KMS-11 (cell line): ENCODE data around the gene WIZ.

Source experiments
- H2AFZ ChIP-seq: fragments of 200-600 bp; sonication (generic); 2 replicates; pipeline ENCODE4 v1.6.1; 2016; ENCODE audit warnings: antibody characterized with exemption, mixed run types, low read depth
- H3K27ac ChIP-seq: fragments of 200-600 bp; sonication (generic); 2 replicates; pipeline ENCODE4 v1.6.1; 2016; ENCODE audit warnings: mild to moderate bottlenecking, mixed run types
- H3K27me3 ChIP-seq: fragments of 200-600 bp; sonication (generic); 2 replicates; pipeline ENCODE4 v1.6.1; 2017; ENCODE audit warnings: mild to moderate bottlenecking, low read depth, mixed run types, moderate library complexity; ENCODE audit not compliant: insufficient read depth
- H3K36me3 ChIP-seq: fragments of 200-600 bp; sonication (generic); 2 replicates; pipeline ENCODE4 v1.6.1; 2017; ENCODE audit warnings: mild to moderate bottlenecking, mixed run types; ENCODE audit not compliant: insufficient read depth
- H3K4me1 ChIP-seq: fragments of 200-600 bp; sonication (generic); 2 replicates; pipeline ENCODE4 v1.6.1; 2016; ENCODE audit warnings: mild to moderate bottlenecking, low read depth, mixed run types; ENCODE audit not compliant: poor library complexity, severe bottlenecking
- H3K4me2 ChIP-seq: fragments of 200-600 bp; sonication (generic); 2 replicates; pipeline ENCODE4 v1.7.0; 2016; ENCODE audit warnings: mild to moderate bottlenecking, mixed run types
- H3K4me3 ChIP-seq: fragments of 200-600 bp; sonication (generic); IDR thresholded peaks from 2 replicates; pipeline ENCODE4 v1.6.1; 2017; ENCODE audit warnings: low read depth, low read length, mixed read lengths; ENCODE audit not compliant: insufficient read depth
- H3K79me2 ChIP-seq: fragments of 200-600 bp; sonication (generic); 2 replicates; pipeline ENCODE4 v1.6.1; 2016; ENCODE audit warnings: low read depth, mixed run types; ENCODE audit not compliant: insufficient read depth
- H3K9ac ChIP-seq: fragments of 200-600 bp; sonication (generic); 2 replicates; pipeline ENCODE4 v1.6.1; 2016; ENCODE audit warnings: mild to moderate bottlenecking, mixed run types
- H4K20me1 ChIP-seq: fragments of 200-600 bp; sonication (generic); 2 replicates; pipeline ENCODE4 v1.6.1; 2016; ENCODE audit warnings: mild to moderate bottlenecking, mixed run types; ENCODE audit not compliant: insufficient read depth
- TF ChIP-seq, protein P1 (sequence below): fragments of 200-600 bp; sonication (generic); conservative IDR thresholded peaks from 2 replicates; pipeline ENCODE4 v1.6.1; 2017; ENCODE audit warnings: low read depth, mild to moderate bottlenecking, antibody characterized with exemption, low read length, moderate library complexity, mixed read lengths

WIZ gene

GRCh38 chr19:15372470-15372869, 77.3 kb downstream of the WIZ start:
- H3K9ac ChIP-seq: no peak overlapping the region
- no peak overlapping the region for H3K27ac ChIP-seq
- H2AFZ ChIP-seq: no peak overlapping the region
- H4K20me1 ChIP-seq: no peaks in the 10 kb centered on the region
- no peak overlapping the region for H3K4me2 ChIP-seq
- peaks cover 55% of the 10 kb centered on the region for H3K79me2 ChIP-seq
- peaks cover 20% of the 10 kb centered on the region for H3K4me1 ChIP-seq
- H3K4me3 ChIP-seq: no peak overlapping the region
- H3K27me3 ChIP-seq: no peaks in the 10 kb centered on the region
- H3K36me3 ChIP-seq: no peaks in the 10 kb centered on the region; the same call in 1 of the 2 replicates
- TF ChIP-seq, protein P1, sequence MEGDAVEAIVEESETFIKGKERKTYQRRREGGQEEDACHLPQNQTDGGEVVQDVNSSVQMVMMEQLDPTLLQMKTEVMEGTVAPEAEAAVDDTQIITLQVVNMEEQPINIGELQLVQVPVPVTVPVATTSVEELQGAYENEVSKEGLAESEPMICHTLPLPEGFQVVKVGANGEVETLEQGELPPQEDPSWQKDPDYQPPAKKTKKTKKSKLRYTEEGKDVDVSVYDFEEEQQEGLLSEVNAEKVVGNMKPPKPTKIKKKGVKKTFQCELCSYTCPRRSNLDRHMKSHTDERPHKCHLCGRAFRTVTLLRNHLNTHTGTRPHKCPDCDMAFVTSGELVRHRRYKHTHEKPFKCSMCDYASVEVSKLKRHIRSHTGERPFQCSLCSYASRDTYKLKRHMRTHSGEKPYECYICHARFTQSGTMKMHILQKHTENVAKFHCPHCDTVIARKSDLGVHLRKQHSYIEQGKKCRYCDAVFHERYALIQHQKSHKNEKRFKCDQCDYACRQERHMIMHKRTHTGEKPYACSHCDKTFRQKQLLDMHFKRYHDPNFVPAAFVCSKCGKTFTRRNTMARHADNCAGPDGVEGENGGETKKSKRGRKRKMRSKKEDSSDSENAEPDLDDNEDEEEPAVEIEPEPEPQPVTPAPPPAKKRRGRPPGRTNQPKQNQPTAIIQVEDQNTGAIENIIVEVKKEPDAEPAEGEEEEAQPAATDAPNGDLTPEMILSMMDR: no peak

DNA sequence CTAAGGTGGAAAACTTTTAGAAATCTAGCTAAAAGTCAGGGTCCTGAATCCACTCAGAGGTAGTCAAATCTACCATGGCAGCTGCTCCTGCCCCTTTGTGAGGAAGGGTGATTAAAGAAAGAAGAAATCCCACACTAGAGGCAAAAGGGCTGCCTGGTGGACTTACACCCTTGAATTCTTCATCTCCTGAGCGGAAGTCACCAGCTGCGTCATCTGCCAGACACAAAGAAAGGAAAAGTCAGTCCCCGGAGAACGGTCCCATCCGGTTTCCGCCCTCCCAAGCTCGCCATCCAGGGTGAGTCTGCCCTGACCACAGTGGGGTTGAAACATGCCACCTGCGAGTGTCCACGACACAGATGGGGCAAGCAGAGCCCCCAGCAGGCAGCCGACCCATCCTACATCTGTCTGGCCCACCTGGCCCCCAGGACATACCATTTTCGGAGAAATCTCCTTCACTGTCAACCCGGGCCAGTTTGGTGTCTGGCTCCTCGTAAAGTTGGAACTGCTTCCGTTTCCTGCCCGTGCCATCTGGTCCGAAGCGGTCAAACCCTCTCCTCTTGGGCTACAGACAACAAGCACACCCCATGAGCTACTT, 77.9 kb downstream of the WIZ start:
- no peaks in the 10 kb centered on the region; the same call in 1 of the 2 replicates for H3K36me3 ChIP-seq
- H3K4me3 ChIP-seq: no peak overlapping the region
- peaks cover 14% of the 10 kb centered on the region for H3K4me1 ChIP-seq
- no peak overlapping the region for H3K9ac ChIP-seq
- H4K20me1 ChIP-seq: no peaks in the 10 kb centered on the region
- H2AFZ ChIP-seq: no peak overlapping the region
- no peak overlapping the region for H3K4me2 ChIP-seq
- no peak overlapping the region for H3K27ac ChIP-seq
- no peaks in the 10 kb centered on the region for H3K27me3 ChIP-seq
- H3K79me2 ChIP-seq: peaks cover 49% of the 10 kb centered on the region
- TF ChIP-seq, protein P1: no peak

DNA sequence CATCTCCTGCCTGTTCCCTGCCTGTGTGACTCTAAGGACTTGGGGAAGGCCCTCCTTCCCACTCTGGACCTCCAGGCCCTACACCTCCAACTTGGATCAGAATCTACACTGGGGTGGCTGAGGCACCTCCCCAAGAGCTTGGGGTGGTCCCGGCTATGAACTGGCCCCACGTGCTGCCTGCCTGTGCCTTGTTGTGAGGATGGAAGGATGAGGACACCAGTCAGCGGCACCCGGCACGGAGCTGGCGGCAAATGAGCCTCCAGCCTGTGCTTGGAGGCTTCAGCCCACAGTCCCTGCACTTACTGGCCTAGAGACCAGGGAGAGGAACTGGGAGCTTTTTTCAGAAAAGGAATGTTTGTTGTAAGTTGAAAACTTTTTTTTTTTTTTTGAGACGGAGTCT, 78.6 kb downstream of the WIZ start:
- H3K9ac ChIP-seq: no peak overlapping the region
- no peaks in the 10 kb centered on the region for H3K27me3 ChIP-seq
- H3K4me3 ChIP-seq: no peak overlapping the region
- H4K20me1 ChIP-seq: no peaks in the 10 kb centered on the region
- H3K4me1 ChIP-seq: peaks cover 10% of the 10 kb centered on the region
- H3K4me2 ChIP-seq: no peak overlapping the region
- peaks cover 41% of the 10 kb centered on the region for H3K79me2 ChIP-seq
- H2AFZ ChIP-seq: no peak overlapping the region
- no peak overlapping the region for H3K27ac ChIP-seq
- TF ChIP-seq, protein P1: no peak
- no peaks in the 10 kb centered on the region; the same call in 1 of the 2 replicates for H3K36me3 ChIP-seq
